Measurements from ENCODE around the gene USP43.

The USP43 gene

DNA sequence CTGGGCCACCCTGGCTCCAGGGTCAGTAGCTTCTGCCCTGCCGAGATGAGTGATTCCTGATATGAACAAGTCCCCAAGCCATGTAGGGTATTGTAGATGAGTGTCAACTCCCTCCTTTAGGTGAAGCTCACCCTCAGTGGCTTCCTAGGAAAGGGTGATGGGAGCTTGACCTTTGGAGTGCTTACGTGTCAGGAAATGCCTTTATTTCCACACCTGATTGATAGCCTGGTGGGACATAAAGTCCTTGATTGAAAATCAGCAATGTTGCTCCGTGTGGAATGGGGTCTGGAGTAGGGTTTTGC lies 58.4 kb downstream of the USP43 start:
- H3K4me3 ChIP-seq (ENCODE audit: low read length) = no peak overlapping the region
- no peak for DNase-seq (ENCODE audit: low read depth)
- TF ChIP-seq, protein P1, sequence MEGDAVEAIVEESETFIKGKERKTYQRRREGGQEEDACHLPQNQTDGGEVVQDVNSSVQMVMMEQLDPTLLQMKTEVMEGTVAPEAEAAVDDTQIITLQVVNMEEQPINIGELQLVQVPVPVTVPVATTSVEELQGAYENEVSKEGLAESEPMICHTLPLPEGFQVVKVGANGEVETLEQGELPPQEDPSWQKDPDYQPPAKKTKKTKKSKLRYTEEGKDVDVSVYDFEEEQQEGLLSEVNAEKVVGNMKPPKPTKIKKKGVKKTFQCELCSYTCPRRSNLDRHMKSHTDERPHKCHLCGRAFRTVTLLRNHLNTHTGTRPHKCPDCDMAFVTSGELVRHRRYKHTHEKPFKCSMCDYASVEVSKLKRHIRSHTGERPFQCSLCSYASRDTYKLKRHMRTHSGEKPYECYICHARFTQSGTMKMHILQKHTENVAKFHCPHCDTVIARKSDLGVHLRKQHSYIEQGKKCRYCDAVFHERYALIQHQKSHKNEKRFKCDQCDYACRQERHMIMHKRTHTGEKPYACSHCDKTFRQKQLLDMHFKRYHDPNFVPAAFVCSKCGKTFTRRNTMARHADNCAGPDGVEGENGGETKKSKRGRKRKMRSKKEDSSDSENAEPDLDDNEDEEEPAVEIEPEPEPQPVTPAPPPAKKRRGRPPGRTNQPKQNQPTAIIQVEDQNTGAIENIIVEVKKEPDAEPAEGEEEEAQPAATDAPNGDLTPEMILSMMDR (IDR thresholded peaks at IDR 0.05; ENCODE audit: insufficient read depth, low read depth, low read length, missing control alignments) = no peak

DNA sequence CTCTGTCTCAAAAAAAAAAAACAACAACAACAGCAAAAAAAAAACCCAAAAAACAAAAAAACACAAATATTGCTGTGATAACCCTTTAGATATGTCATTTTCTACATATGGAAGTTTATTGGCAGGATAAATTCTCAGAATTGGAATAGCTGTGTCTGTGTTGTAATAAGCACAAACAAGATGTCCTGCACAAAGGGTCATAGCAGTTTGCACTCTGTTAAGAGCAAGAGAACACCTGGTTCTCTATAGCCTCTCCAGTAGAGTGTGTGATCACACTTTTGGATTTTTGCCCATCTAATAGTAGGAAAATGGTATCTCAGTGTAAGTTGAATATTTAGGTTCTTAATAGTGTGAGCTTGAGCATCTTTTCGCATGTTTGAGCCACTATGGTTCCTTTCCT lies 60.4 kb downstream of the USP43 start:
- no peak for DNase-seq (ENCODE audit: low read depth)

DNA sequence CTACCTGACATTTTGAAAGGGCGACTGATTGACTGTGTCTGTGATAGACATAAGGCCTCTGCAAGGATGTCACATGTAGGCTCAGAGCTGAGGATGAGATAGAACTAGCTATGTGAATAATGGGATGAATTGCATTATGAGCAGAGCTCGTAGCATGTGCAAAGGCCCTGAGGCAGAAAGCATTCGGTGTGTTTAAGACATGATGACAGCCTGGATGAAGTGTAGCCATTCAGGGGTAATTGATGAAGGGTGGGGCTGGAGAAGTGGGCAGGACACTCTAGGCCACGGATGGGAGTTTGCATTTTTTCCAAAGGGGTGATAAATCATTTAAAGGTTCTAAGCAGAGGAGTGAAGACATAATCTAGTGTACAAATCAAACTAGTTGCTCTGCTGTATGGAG lies 62.6 kb downstream of the USP43 start:
- DNase-seq (ENCODE audit: low read depth) = no peak

More for the DNA sequence above, 60.4 kb downstream of the USP43 start:
- H3K4me3 ChIP-seq (ENCODE audit: low read length) = no peak overlapping the region
- TF ChIP-seq, protein P1 (IDR thresholded peaks at IDR 0.05; ENCODE audit: insufficient read depth, low read depth, low read length, missing control alignments) = no peak

DNA sequence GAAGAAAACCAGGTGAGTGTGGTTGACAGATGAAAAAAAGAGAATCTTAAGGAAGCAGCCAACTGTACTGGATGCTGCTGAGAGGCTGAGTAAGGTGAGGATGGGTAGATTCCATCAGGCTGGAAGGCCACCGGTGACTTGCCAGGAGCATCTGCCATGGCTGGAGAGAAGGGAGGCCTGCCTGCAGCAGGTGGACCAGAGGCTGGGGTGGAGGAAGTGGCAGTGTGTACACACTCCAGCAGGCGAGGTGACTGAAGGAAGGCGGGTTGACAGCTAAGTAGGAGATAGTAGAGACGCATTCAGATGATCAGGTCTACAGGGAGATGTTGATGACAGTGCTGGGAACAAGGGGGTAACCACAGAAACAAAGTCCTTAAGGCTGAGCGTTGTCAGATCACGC lies 69.5 kb downstream of the USP43 start:
- no peak overlapping the region for H3K4me3 ChIP-seq (ENCODE audit: low read length)
- no peak for DNase-seq (ENCODE audit: low read depth)
- TF ChIP-seq, protein P1 (IDR thresholded peaks at IDR 0.05; ENCODE audit: insufficient read depth, low read depth, low read length, missing control alignments) = no peak

More for the DNA sequence above, 62.6 kb downstream of the USP43 start:
- H3K4me3 ChIP-seq (ENCODE audit: low read length) = no peak overlapping the region
- TF ChIP-seq, protein P1 (IDR thresholded peaks at IDR 0.05; ENCODE audit: insufficient read depth, low read depth, low read length, missing control alignments) = no peak

DNA sequence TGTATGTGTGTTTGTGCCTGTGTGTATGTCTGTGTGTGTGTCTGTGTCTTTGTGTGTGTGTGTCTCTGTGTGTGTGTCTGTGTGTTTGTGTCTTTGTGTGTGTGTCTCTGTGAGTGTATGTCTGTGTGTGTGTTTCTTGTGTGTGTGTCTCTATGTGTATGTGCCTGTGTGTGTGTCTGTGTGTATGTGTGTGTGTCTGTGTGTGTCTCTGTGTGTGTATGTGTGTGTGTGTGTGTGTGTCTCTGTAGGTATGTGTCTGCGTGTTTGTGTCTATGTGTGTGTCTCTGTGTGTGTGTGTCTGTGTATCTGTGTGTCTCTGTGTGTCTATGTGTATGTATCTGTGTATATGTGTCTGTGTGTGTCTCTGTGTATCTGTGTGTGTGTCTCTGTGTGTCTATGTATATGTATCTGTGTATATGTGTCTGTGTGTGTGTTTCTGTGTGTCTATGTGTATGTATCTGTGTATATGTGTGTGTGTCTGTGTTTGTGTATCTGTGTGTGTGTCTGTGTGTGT lies 70.2 kb downstream of the USP43 start:
- TF ChIP-seq, protein P1 (IDR thresholded peaks at IDR 0.05; ENCODE audit: insufficient read depth, low read depth, low read length, missing control alignments) = no peak
- no peak for DNase-seq (ENCODE audit: low read depth)
- H3K4me3 ChIP-seq (ENCODE audit: low read length) = no peak overlapping the region

DNA sequence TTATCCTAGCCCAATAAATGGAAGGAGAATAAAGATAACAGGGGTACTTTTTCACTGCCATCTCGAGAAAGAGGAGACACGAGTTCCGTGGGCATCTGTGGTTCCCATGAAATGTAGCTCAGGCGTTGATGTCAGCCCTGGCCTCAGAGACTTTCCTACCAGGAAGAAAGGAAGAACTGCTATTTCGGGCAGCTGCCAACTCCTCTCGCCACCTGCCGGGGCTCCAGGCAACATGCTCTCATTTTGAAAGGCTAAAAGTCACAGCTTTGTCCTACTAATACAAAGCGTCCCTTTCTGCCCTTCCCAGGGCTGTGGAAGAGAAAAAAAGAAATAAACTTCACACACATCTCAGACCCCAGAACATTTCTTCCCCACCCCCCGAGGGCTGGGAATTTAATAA lies 80.3 kb downstream of the USP43 start:
- TF ChIP-seq, protein P1 (IDR thresholded peaks at IDR 0.05; ENCODE audit: insufficient read depth, low read depth, low read length, missing control alignments) = peak; percentile 49
- peak; percentile 15 for DNase-seq (ENCODE audit: low read depth)
- no peak overlapping the region for H3K4me3 ChIP-seq (ENCODE audit: low read length)

DNA sequence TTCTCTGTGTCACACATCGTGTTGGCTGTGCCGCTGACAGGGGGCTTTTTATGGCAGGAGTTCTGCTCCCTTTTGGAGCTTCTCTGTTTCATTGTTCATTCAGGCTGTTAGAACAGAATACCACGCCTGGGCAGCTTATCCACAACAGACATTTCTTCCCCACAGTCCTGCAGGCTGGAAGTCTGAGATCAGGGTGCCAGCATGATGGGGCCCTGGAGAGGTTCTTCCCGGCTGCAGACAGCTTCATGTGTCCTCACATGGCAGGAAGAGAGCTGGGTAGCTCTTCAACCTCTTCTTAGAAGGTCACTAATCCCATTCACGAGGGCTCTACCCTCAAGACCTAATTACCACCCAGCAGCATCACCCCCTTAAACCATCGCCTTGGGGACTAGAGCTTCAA lies 81.0 kb downstream of the USP43 start:
- DNase-seq (ENCODE audit: low read depth) = no peak
- no peak overlapping the region for H3K4me3 ChIP-seq (ENCODE audit: low read length)
- TF ChIP-seq, protein P1 (IDR thresholded peaks at IDR 0.05; ENCODE audit: insufficient read depth, low read depth, low read length, missing control alignments) = no peak
